Adipocyte (in vitro differentiated cells): Measurements from ENCODE around the gene RPP38.
A peak's percentile ranks its signal among the peaks of the same experiment; 100 is the strongest.

ENCODE experiments used
- DNase-seq: peaks from one replicate; pipeline ENCODE4 v3.0.0-alpha.2; 2015; ENCODE audit warnings: low read depth
- H3K27me3 ChIP-seq: replicated peaks from 2 replicates; pipeline ENCODE4 v1.7.0; 2013; ENCODE audit warnings: mild to moderate bottlenecking, low read length, moderate library complexity; ENCODE audit not compliant: control insufficient read depth, insufficient read depth
- H3K36me3 ChIP-seq: 2 replicates; pipeline ENCODE4 v1.7.0; 2013; ENCODE audit warnings: low read length, mild to moderate bottlenecking, moderate library complexity; ENCODE audit not compliant: control insufficient read depth, insufficient read depth, severe bottlenecking
- H3K4me1 ChIP-seq: 2 replicates; pipeline ENCODE4 v1.7.0; 2013; ENCODE audit warnings: mild to moderate bottlenecking, low read length, moderate library complexity; ENCODE audit not compliant: control insufficient read depth, insufficient read depth
- H3K4me3 ChIP-seq: 2 replicates; pipeline ENCODE4 v1.7.0; 2013; ENCODE audit warnings: mild to moderate bottlenecking, low read length, moderate library complexity
- H3K9ac ChIP-seq: 2 replicates; pipeline ENCODE4 v1.7.0; 2013; ENCODE audit warnings: mild to moderate bottlenecking, low read length, moderate library complexity
- H3K9me3 ChIP-seq: 2 replicates; pipeline ENCODE4 v1.7.0; 2013; ENCODE audit warnings: mild to moderate bottlenecking, low read length, moderate library complexity; ENCODE audit not compliant: control insufficient read depth

RPP38 gene

DNA sequence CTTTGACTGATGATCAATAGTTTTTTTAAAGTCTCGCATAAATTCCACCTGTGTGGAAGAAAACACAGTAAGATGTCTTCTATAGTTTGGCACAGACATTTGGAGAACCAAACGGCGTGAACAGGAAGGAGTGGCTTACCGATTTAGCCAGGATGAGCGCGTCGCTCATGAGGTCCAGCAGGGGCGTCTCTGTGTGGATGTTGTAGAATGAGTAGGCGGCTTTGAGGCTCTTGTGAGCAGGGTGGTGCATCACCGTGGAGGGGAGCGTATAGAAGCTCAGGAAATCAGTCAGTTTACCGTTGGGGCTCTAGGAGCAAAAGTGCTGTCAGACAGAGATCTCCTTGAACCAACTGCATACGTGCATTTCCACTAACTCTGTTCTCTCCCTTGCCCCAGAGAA lies 15.5 kb downstream of the RPP38 start:
- H3K9ac ChIP-seq = no peak overlapping the region
- no peak for DNase-seq
- H3K9me3 ChIP-seq = peaks cover 6% of the 10 kb centered on the region
- no peaks in the 10 kb centered on the region for H3K4me1 ChIP-seq
- peaks cover 76% of the 10 kb centered on the region for H3K36me3 ChIP-seq
- H3K4me3 ChIP-seq = no peak overlapping the region
- no peaks in the 10 kb centered on the region for H3K27me3 ChIP-seq

GRCh38 chr10:15113766-15114165 lies 16.6 kb downstream of the RPP38 start:
- Histone ChIP-seq H3K9ac (no peak overlapping the region), H3K36me3 (peaks cover 77% of the 10 kb centered on the region), H3K4me1 (no peaks in the 10 kb centered on the region), H3K4me3 (no peak overlapping the region), H3K27me3 (no peaks in the 10 kb centered on the region), H3K9me3 (peaks cover 6% of the 10 kb centered on the region)
- DNase-seq = no peak

DNA sequence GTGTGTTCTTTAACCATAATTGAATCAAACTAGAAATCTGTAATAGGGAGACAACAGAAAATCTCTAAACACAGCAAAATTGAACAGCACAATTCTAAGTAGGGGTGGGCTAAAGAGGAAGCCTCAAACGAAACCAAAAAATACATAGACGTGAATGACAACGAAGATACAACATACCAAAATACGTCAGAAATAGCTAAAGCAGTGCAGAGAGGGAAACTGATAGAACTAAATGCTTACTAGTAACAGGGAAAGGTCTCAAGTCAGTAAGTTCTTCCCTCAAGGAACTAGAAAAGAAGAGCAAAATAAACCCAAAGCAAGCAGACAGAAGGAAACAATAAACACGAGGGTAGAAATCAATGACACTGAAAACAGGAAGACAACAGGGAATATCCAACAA lies 19.1 kb downstream of the RPP38 start:
- no peak overlapping the region for H3K9ac ChIP-seq
- peaks cover 70% of the 10 kb centered on the region for H3K36me3 ChIP-seq
- H3K9me3 ChIP-seq = peaks cover 6% of the 10 kb centered on the region
- no peaks in the 10 kb centered on the region for H3K27me3 ChIP-seq
- no peak overlapping the region for H3K4me3 ChIP-seq
- DNase-seq = no peak
- H3K4me1 ChIP-seq = peaks cover 7% of the 10 kb centered on the region

DNA sequence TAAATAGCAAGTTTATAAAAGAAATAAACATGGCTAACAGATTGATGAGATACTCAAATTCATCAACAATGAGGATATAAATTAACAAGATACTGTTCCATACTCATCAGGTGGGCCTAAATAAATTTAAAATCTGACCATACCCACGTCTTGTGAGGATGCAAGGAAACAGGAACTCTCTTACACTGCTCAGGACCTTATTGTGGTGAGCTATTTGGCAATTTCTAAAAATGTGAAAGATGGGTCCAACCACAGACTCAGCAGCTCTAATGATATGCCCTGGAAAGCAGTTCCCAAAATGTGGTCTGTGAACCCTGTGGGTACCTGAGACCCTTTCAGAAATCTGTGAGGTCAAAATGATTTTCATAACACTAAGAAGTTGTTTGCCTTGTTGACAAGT lies 21.5 kb downstream of the RPP38 start:
- no peak overlapping the region for H3K9ac ChIP-seq
- peaks cover 20% of the 10 kb centered on the region for H3K4me1 ChIP-seq
- no peak for DNase-seq
- peaks cover 6% of the 10 kb centered on the region for H3K9me3 ChIP-seq
- H3K27me3 ChIP-seq = no peaks in the 10 kb centered on the region
- H3K36me3 ChIP-seq = peaks cover 66% of the 10 kb centered on the region
- no peak overlapping the region for H3K4me3 ChIP-seq

DNA sequence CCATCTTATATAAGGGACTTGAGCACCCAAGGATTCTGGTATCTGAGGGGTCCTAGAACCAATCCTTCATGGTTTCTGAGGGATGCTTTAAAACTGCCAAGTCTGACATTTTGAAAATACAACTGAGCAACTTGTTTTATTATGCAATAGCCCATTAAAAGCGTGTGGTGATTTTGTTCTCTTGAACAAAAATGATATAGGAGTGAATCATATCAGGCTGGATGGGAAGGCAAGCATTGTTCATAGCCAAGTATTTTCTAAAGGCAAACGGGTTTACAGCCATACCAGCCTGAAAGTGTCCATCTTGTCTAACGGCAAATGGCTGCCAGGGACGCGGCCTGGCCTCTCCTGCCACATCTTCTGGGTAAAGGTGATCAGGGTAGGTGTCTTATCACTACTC lies 23.4 kb downstream of the RPP38 start:
- no peak overlapping the region for H3K4me3 ChIP-seq
- peaks cover 24% of the 10 kb centered on the region for H3K4me1 ChIP-seq
- peaks cover 74% of the 10 kb centered on the region for H3K36me3 ChIP-seq
- H3K27me3 ChIP-seq = no peaks in the 10 kb centered on the region
- peaks cover 6% of the 10 kb centered on the region for H3K9me3 ChIP-seq
- no peak overlapping the region for H3K9ac ChIP-seq
- DNase-seq = peak; percentile 19

DNA sequence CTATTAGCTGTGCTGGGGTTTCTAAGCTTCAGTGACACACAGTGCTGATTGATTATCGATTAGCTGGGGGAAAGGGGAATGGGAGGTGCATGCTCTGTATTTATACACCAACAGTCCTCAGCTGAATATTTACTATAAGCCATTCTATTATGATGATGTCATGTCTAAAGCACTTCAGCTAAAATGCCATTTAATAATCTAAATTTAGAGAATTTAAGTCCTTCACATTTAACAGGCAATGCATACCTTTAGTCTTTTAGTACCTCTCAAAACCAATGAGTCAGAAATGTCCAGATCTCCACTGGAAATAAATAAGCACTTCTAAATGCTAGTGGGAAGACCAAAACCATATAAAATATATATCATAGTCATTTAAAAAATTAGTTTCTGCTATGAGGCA lies 24.6 kb downstream of the RPP38 start:
- H3K9ac ChIP-seq = no peak overlapping the region
- H3K27me3 ChIP-seq = no peaks in the 10 kb centered on the region
- H3K9me3 ChIP-seq = no peaks in the 10 kb centered on the region
- DNase-seq = no peak
- H3K4me1 ChIP-seq = peaks cover 24% of the 10 kb centered on the region
- peaks cover 74% of the 10 kb centered on the region for H3K36me3 ChIP-seq
- no peak overlapping the region for H3K4me3 ChIP-seq

- Histone ChIP-seq H3K9ac (no peak overlapping the region), H3K4me3 (no peak overlapping the region), H3K36me3 (peaks cover 68% of the 10 kb centered on the region), H3K9me3 (no peaks in the 10 kb centered on the region), H3K4me1 (peaks cover 24% of the 10 kb centered on the region), H3K27me3 (no peaks in the 10 kb centered on the region)
- DNase-seq = no peak
Measured at GRCh38 chr10:15122477-15123030, 25.4 kb downstream of the RPP38 start.

- Histone ChIP-seq H3K4me3 (no peak overlapping the region), H3K4me1 (peaks cover 24% of the 10 kb centered on the region), H3K9me3 (no peaks in the 10 kb centered on the region), H3K9ac (no peak overlapping the region), H3K27me3 (no peaks in the 10 kb centered on the region), H3K36me3 (peaks cover 66% of the 10 kb centered on the region)
- DNase-seq = peak; percentile 68
Measured at GRCh38 chr10:15123749-15124184, 26.6 kb downstream of the RPP38 start.

DNA sequence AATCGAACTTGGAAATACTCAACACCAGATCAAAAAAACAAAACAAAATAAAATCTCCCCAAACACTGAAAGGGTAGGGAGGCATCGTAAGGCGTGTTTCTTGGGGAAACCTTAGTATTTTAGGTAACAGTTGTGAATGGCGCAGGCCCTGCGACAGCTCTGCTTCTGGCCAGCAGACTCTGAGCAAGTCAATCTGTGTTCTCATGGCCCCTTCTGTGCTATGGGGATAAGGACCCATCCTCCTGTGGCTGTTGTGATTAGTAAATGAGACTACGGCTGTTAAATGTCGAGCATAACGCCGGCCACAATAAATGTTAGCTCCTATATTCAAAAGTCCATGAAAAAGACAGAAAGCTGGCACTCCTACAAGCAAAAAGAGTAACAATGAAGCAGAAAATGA lies 27.0 kb downstream of the RPP38 start:
- H3K4me1 ChIP-seq = peaks cover 24% of the 10 kb centered on the region
- no peaks in the 10 kb centered on the region for H3K27me3 ChIP-seq
- no peak overlapping the region for H3K9ac ChIP-seq
- no peaks in the 10 kb centered on the region for H3K9me3 ChIP-seq
- H3K36me3 ChIP-seq = peaks cover 66% of the 10 kb centered on the region
- H3K4me3 ChIP-seq = no peak overlapping the region
- DNase-seq = no peak

GRCh38 chr10:15124908-15125307 lies 27.8 kb downstream of the RPP38 start:
- no peak for DNase-seq
- no peak overlapping the region for H3K9ac ChIP-seq
- no peaks in the 10 kb centered on the region for H3K9me3 ChIP-seq
- H3K27me3 ChIP-seq = no peaks in the 10 kb centered on the region
- peaks cover 66% of the 10 kb centered on the region for H3K36me3 ChIP-seq
- H3K4me3 ChIP-seq = no peak overlapping the region
- H3K4me1 ChIP-seq = peaks cover 24% of the 10 kb centered on the region

DNA sequence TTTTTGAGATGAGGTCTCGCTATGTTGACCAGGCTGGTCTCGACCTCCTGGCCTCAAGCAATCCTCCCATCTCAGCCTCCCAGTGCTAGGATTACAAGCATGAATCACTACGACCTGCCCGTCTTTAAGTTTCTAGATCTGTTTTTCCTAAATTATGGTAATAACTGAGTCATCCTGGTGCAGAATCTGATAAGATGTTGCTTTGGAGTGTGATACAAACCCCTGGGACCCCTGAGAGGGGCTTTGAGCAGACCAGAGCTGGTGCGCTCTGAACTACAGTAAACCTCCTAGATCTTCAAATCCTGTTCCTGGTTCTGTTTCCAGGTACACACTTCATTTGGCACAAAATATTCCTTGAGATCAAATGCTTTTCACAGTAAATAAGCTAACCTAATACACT lies 34.2 kb downstream of the RPP38 start:
- peaks cover 85% of the 10 kb centered on the region for H3K36me3 ChIP-seq
- DNase-seq = no peak
- H3K9me3 ChIP-seq = no peaks in the 10 kb centered on the region
- peaks cover 2% of the 10 kb centered on the region for H3K4me1 ChIP-seq
- no peak overlapping the region for H3K9ac ChIP-seq
- no peak overlapping the region for H3K4me3 ChIP-seq
- no peaks in the 10 kb centered on the region for H3K27me3 ChIP-seq
